ENCODE results near the gene VTCN1. TPM values are rescaled to one million over a fixed set of nuclear protein-coding genes. Genes with fewer than 3 reads are reported as not detected.

VTCN1 gene
- total RNA-seq, 4 donors from 2014 or later: not detected

GRCh38 chr1:117208580-117208979 is 2.1 kb downstream of the VTCN1 start:
- no peak for DNase-seq (ENCODE audit: extremely low spot score)
- no peak for TF ChIP-seq CTCF (IDR thresholded peaks at IDR 0.05)
- no peak for TF ChIP-seq POLR2AphosphoS5 (IDR thresholded peaks at IDR 0.05)
- TF ChIP-seq EP300 (IDR thresholded peaks at IDR 0.05): no peak
- TF ChIP-seq POLR2A (IDR thresholded peaks at IDR 0.05; ENCODE audit: low read depth): no peak
- Histone ChIP-seq H3K4me1 (no peaks in the 10 kb centered on the region), H3K9me3 (no peaks in the 10 kb centered on the region), H3K36me3 (no peaks in the 10 kb centered on the region), H3K4me3 (no peak overlapping the region), H3K27me3 (peaks cover 0 to 6% (median 0%) of the 10 kb centered on the region in 4 donors), H3K27ac (replicated peaks in 1 of 4) (no peak overlapping the region)
- WGBS: 86% methylated on average over 3 of the region's 3 CpGs
- intact Hi-C loops (cut with DNase I): no loop called here

GRCh38 chr1:117205368-117205767 is 5.4 kb downstream of the VTCN1 start:
- H3K4me3 ChIP-seq: no peak overlapping the region
- no peak for TF ChIP-seq POLR2AphosphoS5 (IDR thresholded peaks at IDR 0.05)
- no peak for TF ChIP-seq POLR2A (IDR thresholded peaks at IDR 0.05; ENCODE audit: low read depth)
- no peak for TF ChIP-seq CTCF (IDR thresholded peaks at IDR 0.05)
- TF ChIP-seq EP300 (IDR thresholded peaks at IDR 0.05): no peak
- no peaks in the 10 kb centered on the region for H3K4me1 ChIP-seq
- WGBS: 54% methylated on average over 2 of the region's 2 CpGs
- H3K9me3 ChIP-seq: no peaks in the 10 kb centered on the region
- intact Hi-C loops (cut with DNase I): no loop called here
- DNase-seq (ENCODE audit: extremely low spot score): no peak
- H3K27me3 ChIP-seq: peaks cover 0 to 6% (median 0%) of the 10 kb centered on the region in 4 donors
- H3K27ac ChIP-seq (replicated peaks in 1 of 4): no peak overlapping the region
- H3K36me3 ChIP-seq: no peaks in the 10 kb centered on the region

- Histone ChIP-seq H3K9me3 (no peaks in the 10 kb centered on the region), H3K4me1 (no peaks in the 10 kb centered on the region), H3K27ac (replicated peaks in 1 of 4) (no peak overlapping the region), H3K36me3 (no peaks in the 10 kb centered on the region), H3K4me3 (no peak overlapping the region), H3K27me3 (peaks cover 0 to 6% (median 0%) of the 10 kb centered on the region in 4 donors)
- intact Hi-C loops (cut with DNase I): no loop called here
- TF ChIP-seq POLR2AphosphoS5 (IDR thresholded peaks at IDR 0.05) (no peak), EP300 (IDR thresholded peaks at IDR 0.05) (no peak), POLR2A (IDR thresholded peaks at IDR 0.05; ENCODE audit: low read depth) (no peak), CTCF (IDR thresholded peaks at IDR 0.05) (no peak)
- no peak for DNase-seq (ENCODE audit: extremely low spot score)
- WGBS: 100% methylated on average over 1 of the region's 1 CpG
These were observed 8.9 kb downstream of the VTCN1 start for GRCh38 chr1:117201808-117202207.

- H3K27ac ChIP-seq (replicated peaks in 1 of 4): no peak overlapping the region
- peaks cover 0 to 6% (median 0%) of the 10 kb centered on the region in 4 donors for H3K27me3 ChIP-seq
- 74% methylated on average over 2 of the region's 2 CpGs for WGBS
- H3K9me3 ChIP-seq: peaks cover 0 to 4% (median 0%) of the 10 kb centered on the region in 4 donors
- intact Hi-C loops (cut with DNase I): no loop called here
- H3K4me1 ChIP-seq: no peaks in the 10 kb centered on the region
- TF ChIP-seq EP300 (IDR thresholded peaks at IDR 0.05) (no peak), CTCF (IDR thresholded peaks at IDR 0.05) (no peak), POLR2AphosphoS5 (IDR thresholded peaks at IDR 0.05) (no peak), POLR2A (IDR thresholded peaks at IDR 0.05; ENCODE audit: low read depth) (no peak)
- H3K36me3 ChIP-seq: no peaks in the 10 kb centered on the region
- DNase-seq (ENCODE audit: extremely low spot score): no peak
- no peak overlapping the region for H3K4me3 ChIP-seq
These were observed 12.6 kb downstream of the VTCN1 start for GRCh38 chr1:117198097-117198496.

GRCh38 chr1:117189726-117190125 is 21.0 kb downstream of the VTCN1 start:
- Histone ChIP-seq H3K4me3 (no peak overlapping the region), H3K27me3 (no peaks in the 10 kb centered on the region), H3K27ac (replicated peaks in 1 of 4) (no peak overlapping the region), H3K4me1 (no peaks in the 10 kb centered on the region), H3K36me3 (no peaks in the 10 kb centered on the region), H3K9me3 (peaks cover 0 to 19% (median 7%) of the 10 kb centered on the region in 4 donors)
- intact Hi-C loops (cut with DNase I): no loop called here
- TF ChIP-seq POLR2AphosphoS5 (IDR thresholded peaks at IDR 0.05) (no peak), EP300 (IDR thresholded peaks at IDR 0.05) (no peak), CTCF (IDR thresholded peaks at IDR 0.05) (no peak), POLR2A (IDR thresholded peaks at IDR 0.05; ENCODE audit: low read depth) (no peak)
- no peak for DNase-seq (ENCODE audit: extremely low spot score)
- 89% methylated on average over 2 of the region's 2 CpGs for WGBS
